Measurements from ENCODE around the gene PRMT9.

The PRMT9 gene

GRCh38 chr4:147617841-147618691 lies 65.9 kb downstream of the PRMT9 start:
- DNase-seq, result no peak

- DNase-seq, result peak; percentile 98
These were observed 66.7 kb downstream of the PRMT9 start, which contains the start of gene TMEM184C for GRCh38 chr4:147617173-147617840. TMEM184C (plus strand) TSS chr4:147617397; CDS start chr4:147617957, 560 bp downstream.

GRCh38 chr4:147616849-147617172 lies 67.2 kb downstream of the PRMT9 start:
- DNase-seq, result no peak

- DNase-seq, result no peak
These were observed 73.3 kb downstream of the PRMT9 start for GRCh38 chr4:147610686-147611085.

- no peak for DNase-seq
These were observed 76.5 kb downstream of the PRMT9 start for GRCh38 chr4:147607471-147607870.

- DNase-seq, result no peak
These were observed 78.5 kb downstream of the PRMT9 start for GRCh38 chr4:147605499-147605898.

GRCh38 chr4:147599769-147600168 lies 84.2 kb downstream of the PRMT9 start:
- DNase-seq, result no peak

- DNase-seq, result no peak
These were observed 84.8 kb downstream of the PRMT9 start for GRCh38 chr4:147599206-147599605.

- no peak for DNase-seq
These were observed 86.4 kb downstream of the PRMT9 start for GRCh38 chr4:147597561-147597960.

- DNase-seq, result no peak
These were observed 87.0 kb downstream of the PRMT9 start for GRCh38 chr4:147596981-147597380.

GRCh38 chr4:147596377-147596776 lies 87.6 kb downstream of the PRMT9 start:
- no peak for DNase-seq

GRCh38 chr4:147594578-147594977 lies 89.4 kb downstream of the PRMT9 start:
- no peak for DNase-seq

GRCh38 chr4:147594107-147594506 lies 89.9 kb downstream of the PRMT9 start:
- DNase-seq, result no peak

GRCh38 chr4:147591106-147591505 lies 92.9 kb downstream of the PRMT9 start:
- no peak for DNase-seq

- peak; percentile 79 for DNase-seq
These were observed 93.6 kb downstream of the PRMT9 start for GRCh38 chr4:147590249-147590920.

GRCh38 chr4:147589586-147589985 lies 94.4 kb downstream of the PRMT9 start:
- no peak for DNase-seq

All from femur (tissue), 1 donor.